GM21367 (cell line): ENCODE data around the gene P4HA1.

ENCODE experiments used
- ATAC-seq: cut with Tn5 transposase; IDR thresholded peaks from one replicate; pipeline ENCODE4 v1.9.1; 2021; ENCODE audit not compliant: unreplicated experiment

P4HA1 gene

DNA sequence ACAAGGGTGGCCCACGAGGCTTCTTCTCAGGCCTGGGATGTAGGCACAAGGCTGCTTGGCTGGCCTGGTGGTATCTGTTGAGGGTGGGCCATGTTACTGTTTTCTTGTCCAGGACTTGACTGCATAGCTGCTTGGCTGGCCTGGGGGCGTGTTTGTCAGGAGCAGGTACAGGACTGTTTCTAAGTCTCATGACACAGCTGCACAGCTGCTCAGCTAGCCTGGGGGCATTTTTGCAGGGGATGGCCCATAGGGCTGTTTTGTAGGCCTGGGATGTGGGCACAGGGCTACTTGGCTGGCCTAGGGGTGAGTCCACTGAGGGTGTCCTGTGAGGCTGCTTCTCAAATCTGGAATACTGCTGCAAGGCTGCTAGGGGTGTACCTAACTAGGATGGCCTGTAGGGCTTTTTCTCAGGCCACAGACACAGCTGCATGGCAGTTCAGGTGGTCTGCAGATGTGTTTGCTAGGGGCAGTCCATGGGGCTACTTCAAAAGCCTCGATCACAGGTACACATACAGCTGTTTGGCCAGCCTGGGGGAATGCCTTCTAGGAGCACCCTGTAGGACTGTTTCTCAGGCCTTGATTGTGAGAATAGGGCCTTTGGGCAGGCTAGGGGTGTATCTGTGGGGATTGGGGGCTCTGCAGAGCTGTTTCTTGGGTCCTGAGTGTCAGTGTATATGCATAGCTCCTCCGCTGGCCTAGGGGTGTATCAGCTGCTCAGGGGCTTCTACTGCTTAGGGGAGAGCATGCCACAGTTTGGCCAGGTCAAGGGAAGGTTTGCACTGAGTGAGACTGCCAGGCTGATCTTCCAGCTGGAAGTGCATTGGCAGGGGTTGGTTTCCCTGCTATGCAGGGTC lies 115.4 kb downstream of the P4HA1 start:
- ATAC-seq, result no peak

- no peak for ATAC-seq
Measured at GRCh38 chr10:72980348-72980747, 116.3 kb downstream of the P4HA1 start.

DNA sequence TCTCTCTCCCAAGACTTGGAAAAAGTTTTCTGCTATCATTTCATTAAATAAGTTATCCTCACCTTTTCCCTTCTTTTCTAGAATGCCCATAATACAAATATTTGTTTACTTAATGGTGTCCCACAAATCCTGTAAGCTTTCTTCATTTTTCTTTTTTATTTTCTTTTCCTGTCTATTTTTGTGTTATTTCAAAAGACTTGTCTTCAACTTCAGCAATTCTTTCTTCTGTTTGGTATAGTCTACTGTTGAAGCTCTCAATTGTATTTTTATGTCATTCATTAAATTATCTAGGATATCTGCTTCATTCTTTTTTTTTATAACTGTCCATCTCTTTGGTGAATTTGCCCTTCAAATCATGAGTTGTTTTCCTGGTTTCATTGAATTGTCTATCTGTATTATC lies 117.0 kb downstream of the P4HA1 start:
- no peak for ATAC-seq

- no peak for ATAC-seq
Measured at GRCh38 chr10:72976886-72977285, 119.8 kb downstream of the P4HA1 start.
